Heart left ventricle (tissue), 16 donors: ENCODE measurements around the gene OAS2. TPM values are rescaled to one million over a fixed set of nuclear protein-coding genes. Genes with fewer than 3 reads are reported as not detected.

ENCODE experiments used
- ATAC-seq, 4 donors: fragments of 200-7000 bp; cut with Tn5 transposase; one replicate each; pipeline ENCODE4 v1.9.1; 2020 to 2022; ENCODE audit warnings: moderate library complexity in 4 of 4, mild to moderate bottlenecking in 3 of 4, moderate number of reproducible peaks in 1 of 4
- DNase-seq, 5 donors: peaks; one replicate each; pipeline ENCODE4 v3.0.0-alpha.2; 2020
- H3K27ac ChIP-seq, 12 donors: fragments of 200-600 bp; sonication (generic) in 4 of 12; one replicate each; pipeline versions ENCODE4 v1.5.0 to v1.8.0; 2016 to 2022; ENCODE audit warnings: mild to moderate bottlenecking in 2 of 12
- H3K27me3 ChIP-seq, 9 donors: fragments of 200-600 bp; sonication (generic) in 2 of 9; one replicate each; pipeline versions ENCODE4 v1.5.1 to v1.8.0; 2016 to 2022; ENCODE audit warnings: mild to moderate bottlenecking in 3 of 9
- H3K36me3 ChIP-seq, 9 donors: fragments of 200-600 bp; sonication (generic) in 2 of 9; one replicate each; pipeline versions ENCODE4 v1.5.0 to v1.8.0; 2018 to 2022; ENCODE audit warnings: mild to moderate bottlenecking in 2 of 9
- H3K4me1 ChIP-seq, 12 donors: fragments of 200-600 bp; sonication (generic) in 4 of 12; one replicate each; pipeline versions ENCODE4 v1.5.0 to v1.8.0; 2016 to 2022; ENCODE audit warnings: mild to moderate bottlenecking in 3 of 12
- H3K4me3 ChIP-seq, 12 donors: fragments of 200-600 bp; sonication (generic) in 4 of 12; one replicate each; pipeline versions ENCODE4 v1.5.0 to v1.8.0; 2017 to 2022; ENCODE audit warnings: mild to moderate bottlenecking in 9 of 12, moderate library complexity in 4 of 12
- H3K9me3 ChIP-seq, 12 donors: fragments of 200-600 bp; sonication (generic) in 4 of 12; one replicate each; pipeline versions ENCODE4 v1.5.0 to v1.8.0; 2016 to 2022; ENCODE audit warnings: mild to moderate bottlenecking in 1 of 12
- POLR2A ChIP-seq, 2 donors: fragments of 450-650 bp; IDR thresholded peaks; one replicate each; pipeline ENCODE4 v1.6.1; 2017; ENCODE audit warnings: antibody characterized with exemption in 2 of 2, mild to moderate bottlenecking in 2 of 2, moderate library complexity in 2 of 2
- WGBS, 4 donors: extraction: QIAGEN DNeasy Blood & Tissue Kit in 2 of 4; methylation state at CpG; one replicate each; pipeline versions ENCODE4 v1.1.5 to v1.1.7; 2013 to 2018; 5-methylcytosine and 5-hydroxymethylcytosine counted together
- intact Hi-C, 10 donors: fragments of 100-400 bp; cut with DNase I; formaldehyde crosslinking; loops; one replicate each; pipeline versions ENCODE4 v1.11.1 to v1.14.2; 2022
- polyA plus RNA-seq, 2 donors: library from polyadenylated mRNA; stranded (reverse); fragments of 200-250 nt; gene quantifications; one replicate each; pipeline ENCODE4 v1.2.3, GENCODE V29; 2013
- total RNA-seq, 9 donors: library from RNA; depleted of rRNA in 2 of 9; stranded (reverse); fragments of >200 nt in 2 of 9; fragmentation: NEBNext Ultra II Directional in 3 of 9; extraction: Animal tissue kit (Norgen Biotek cat#: 25700) in 3 of 9; gene quantifications; one replicate each; pipeline versions ENCODE4 v1.1.0 to v1.2.4, GENCODE V29; 2016 to 2023
- TF ChIP-seq, protein P1 (sequence below), 12 donors: fragments of 200-600 bp; sonication (generic) in 4 of 12; IDR thresholded peaks; one replicate each; pipeline versions ENCODE4 v1.5.0 to v1.8.0; 2018 to 2022; ENCODE audit warnings: antibody characterized with exemption in 12 of 12, mild to moderate bottlenecking in 5 of 12
- donor health status: ischemic (EF 13 %, LVEDD 7.1; RV severe dilation, severe dysfunction).
- donor health status: healthy with polysubstance abuse.
- donor health status: DM: no; HTN: yes; CAD: no.
- donor health status: DM: no; HTN: no; CAD: no.
- donor health status: ischemic (EF 25% LVEDD 6.9; RV normal size, moderate dysfunction).
- donor health status: ischemic (EF 25% LVEDD 5.7; RV mildly dilated, moderate dysfunction).
- donor health status: healthy.
- donor health status: DM: yes; HTN: yes; CAD: no.
- donor health status: ischemic (EF 35%, LVEDD 5.7; RV mildly dilated, moderate dysfunction).
- donor health status: nonischemic (EF 11% LVEDD 7.7; RV severe dilation, severe dysfunction).
- donor health status: DM: yes; HTN: yes; CAD: no.
- donor health status: PGD.
- donor health status: ischemic (EF 29% LVEDD 5.4; RV normal size, mild dysfunction).
- donor health status: nonischemic (EF 23%, LVEDD 6.1; RV moderate dilation, normal function).

The OAS2 gene
- total and polyA plus RNA-seq, 11 donors, result 3.8 to 46.1 (median 7.3) TPM

DNA sequence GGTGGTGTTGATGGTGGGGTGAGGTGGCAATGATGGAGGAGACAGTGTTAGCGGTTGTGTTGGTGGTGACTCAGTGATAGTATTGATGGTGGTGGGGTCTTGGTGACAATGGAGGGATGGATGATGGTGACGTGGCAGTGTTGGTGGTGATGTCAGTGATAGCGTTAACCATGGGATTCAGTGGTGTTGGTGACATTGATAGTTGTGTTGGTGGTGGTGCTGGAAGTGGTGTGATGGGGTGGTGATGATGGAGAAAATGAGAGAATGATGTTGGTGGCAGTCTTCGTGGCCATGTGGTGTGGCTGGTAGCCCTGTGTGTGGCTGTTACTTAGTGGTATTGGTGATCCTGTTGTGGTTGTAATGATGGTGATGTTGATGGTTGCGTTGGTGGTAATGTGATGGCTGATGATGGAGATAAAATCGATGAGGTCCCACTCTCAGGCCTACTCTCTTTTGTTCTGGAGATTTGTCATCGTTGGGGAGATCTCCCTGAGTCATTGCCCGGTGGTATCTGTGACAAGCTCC lies 80.8 kb downstream of the OAS2 start:
- intact Hi-C loops, result no loop called here
- DNase-seq, result no peak

DNA sequence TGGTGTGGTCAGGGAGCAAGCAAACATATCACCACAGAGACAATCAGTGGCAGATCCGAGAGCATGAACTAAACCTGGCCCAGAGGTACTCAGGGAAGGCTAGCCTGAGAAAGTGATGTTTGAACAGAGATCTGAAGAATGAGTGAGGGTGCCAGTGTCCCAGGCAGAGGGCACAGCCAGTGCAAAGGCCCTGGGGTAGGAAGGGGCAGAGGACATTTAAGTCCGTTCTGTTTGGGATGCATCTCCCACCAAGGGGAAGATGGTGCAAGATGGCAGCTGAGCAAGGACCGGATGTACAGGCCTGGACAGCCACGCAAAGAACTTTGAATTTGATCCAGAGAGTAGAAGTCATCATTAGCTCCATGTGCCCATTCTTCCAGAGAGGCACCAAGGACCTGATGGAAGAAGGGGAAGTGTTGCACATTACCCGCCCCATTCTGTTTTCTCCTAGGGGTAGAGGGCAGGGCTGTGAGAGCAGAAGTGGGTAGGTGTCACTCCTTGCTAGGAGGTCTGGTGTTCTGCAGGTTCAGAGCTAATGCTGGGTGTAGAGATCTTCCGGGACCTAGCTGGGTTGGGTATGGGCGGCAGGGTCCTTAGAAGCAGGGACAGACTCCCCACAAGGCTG lies 82.1 kb downstream of the OAS2 start:
- Histone ChIP-seq H3K4me1 (peaks cover 0 to 16% (median 6%) of the 10 kb centered on the region in 12 donors), H3K9me3 (no peaks in the 10 kb centered on the region), H3K27me3 (peaks cover 12 to 52% (median 34%) of the 10 kb centered on the region in 9 donors), H3K27ac (no peak overlapping the region), H3K36me3 (no peaks in the 10 kb centered on the region), H3K4me3 (no peak overlapping the region)
- intact Hi-C loops, result no loop called here
- TF ChIP-seq, protein P1, sequence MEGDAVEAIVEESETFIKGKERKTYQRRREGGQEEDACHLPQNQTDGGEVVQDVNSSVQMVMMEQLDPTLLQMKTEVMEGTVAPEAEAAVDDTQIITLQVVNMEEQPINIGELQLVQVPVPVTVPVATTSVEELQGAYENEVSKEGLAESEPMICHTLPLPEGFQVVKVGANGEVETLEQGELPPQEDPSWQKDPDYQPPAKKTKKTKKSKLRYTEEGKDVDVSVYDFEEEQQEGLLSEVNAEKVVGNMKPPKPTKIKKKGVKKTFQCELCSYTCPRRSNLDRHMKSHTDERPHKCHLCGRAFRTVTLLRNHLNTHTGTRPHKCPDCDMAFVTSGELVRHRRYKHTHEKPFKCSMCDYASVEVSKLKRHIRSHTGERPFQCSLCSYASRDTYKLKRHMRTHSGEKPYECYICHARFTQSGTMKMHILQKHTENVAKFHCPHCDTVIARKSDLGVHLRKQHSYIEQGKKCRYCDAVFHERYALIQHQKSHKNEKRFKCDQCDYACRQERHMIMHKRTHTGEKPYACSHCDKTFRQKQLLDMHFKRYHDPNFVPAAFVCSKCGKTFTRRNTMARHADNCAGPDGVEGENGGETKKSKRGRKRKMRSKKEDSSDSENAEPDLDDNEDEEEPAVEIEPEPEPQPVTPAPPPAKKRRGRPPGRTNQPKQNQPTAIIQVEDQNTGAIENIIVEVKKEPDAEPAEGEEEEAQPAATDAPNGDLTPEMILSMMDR (IDR thresholded peaks at IDR 0.05), result no peak
- TF ChIP-seq POLR2A (IDR thresholded peaks at IDR 0.05), result no peak
- 75 to 86% (median 85%) methylated on average over 7 of the region's 7 CpGs for WGBS, 4 donors
- no peak for DNase-seq
- no peak for ATAC-seq

More for the DNA sequence above, 80.8 kb downstream of the OAS2 start:
- peaks cover 0 to 16% (median 6%) of the 10 kb centered on the region in 12 donors for H3K4me1 ChIP-seq
- no peaks in the 10 kb centered on the region for H3K36me3 ChIP-seq
- WGBS, 4 donors, result 88 to 94% (median 91%) methylated on average over 8 of the region's 8 CpGs
- H3K27ac ChIP-seq, result no peak overlapping the region
- no peaks in the 10 kb centered on the region for H3K9me3 ChIP-seq
- no peak overlapping the region for H3K4me3 ChIP-seq
- H3K27me3 ChIP-seq, result peaks cover 12 to 50% (median 29%) of the 10 kb centered on the region in 9 donors
- no peak for ATAC-seq
- TF ChIP-seq, protein P1 (IDR thresholded peaks at IDR 0.05), result no peak
- TF ChIP-seq POLR2A (IDR thresholded peaks at IDR 0.05), result no peak

DNA sequence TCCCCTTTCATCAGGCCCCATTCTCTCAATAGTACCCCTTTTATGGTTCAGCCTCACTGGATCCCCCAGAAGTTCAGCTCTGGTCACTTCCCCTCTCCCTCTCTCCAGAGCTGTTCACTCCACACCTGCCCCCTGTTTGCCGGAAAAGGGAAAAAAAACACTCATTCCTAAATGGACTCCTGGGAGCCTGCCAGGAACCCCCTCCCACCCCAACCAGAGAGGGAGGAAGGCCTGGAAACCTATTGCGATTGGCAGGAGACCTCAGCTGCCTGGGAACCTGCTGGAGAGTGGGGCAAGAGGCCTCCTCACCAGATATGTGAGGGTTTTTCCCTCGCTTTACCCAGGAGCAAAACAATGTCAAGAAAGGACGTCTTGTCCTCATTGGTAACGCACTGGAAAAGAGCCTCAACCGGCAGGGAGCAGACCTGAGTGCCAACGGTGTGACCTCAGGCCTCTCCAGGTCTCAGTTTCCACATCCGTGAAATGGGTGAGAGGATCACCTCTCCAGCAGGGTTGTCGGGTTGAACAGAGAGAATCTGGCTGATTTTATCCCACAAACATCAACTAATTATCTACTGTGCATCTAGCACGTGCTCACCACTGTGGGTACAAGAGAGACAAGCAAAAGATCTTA lies 82.9 kb downstream of the OAS2 start:
- Histone ChIP-seq H3K9me3 (no peaks in the 10 kb centered on the region), H3K27ac (no peak overlapping the region), H3K4me1 (peaks cover 0 to 16% (median 6%) of the 10 kb centered on the region in 12 donors), H3K4me3 (no peak overlapping the region), H3K36me3 (no peaks in the 10 kb centered on the region), H3K27me3 (peaks cover 11 to 45% (median 29%) of the 10 kb centered on the region in 9 donors)
- ATAC-seq, result no peak
- TF ChIP-seq, protein P1 (IDR thresholded peaks at IDR 0.05), result no peak
- no peak for TF ChIP-seq POLR2A (IDR thresholded peaks at IDR 0.05)
- 60 to 72% (median 65%) methylated on average over 9 to 10 of the region's 10 CpGs for WGBS, 4 donors
- no peak for DNase-seq
- intact Hi-C loops, result no loop called here

Other genes starting within 250 kb of the OAS2 start
- gene RPH3A, start 186.8 kb upstream of the OAS2 start, total RNA-seq, result under 1 TPM in 2 of 9 donors, not detected in 7; 0.11 to 0.12 TPM
- gene RPH3A, start 186.8 kb upstream of the OAS2 start, polyA plus RNA-seq, result not detected
- gene OAS1, start 71.6 kb upstream of the OAS2 start, total RNA-seq, result 10 to 100 TPM in 4 of 9 donors, 1 to 10 TPM in 5; 4.1 to 34.8 (median 8.0) TPM
- gene OAS1, start 71.6 kb upstream of the OAS2 start, polyA plus RNA-seq, result 1 to 10 TPM; 4.1 to 5.8 TPM
- 10 to 100 TPM in 4 of 9 donors, 1 to 10 TPM in 5; 5.7 to 45.1 (median 10.0) TPM for gene OAS3, start 40.0 kb upstream of the OAS2 start, total RNA-seq
- gene OAS3, start 40.0 kb upstream of the OAS2 start, polyA plus RNA-seq, result 1 to 10 TPM; 4.1 to 4.6 TPM
- 1 to 10 TPM; 1.2 to 3.2 (median 2.4) TPM for gene DTX1, start 78.2 kb downstream of the OAS2 start, total RNA-seq
- 1 to 10 TPM in 1 of 2 donors, under 1 TPM in 1; 0.50 to 1.2 TPM for gene DTX1, start 78.2 kb downstream of the OAS2 start, polyA plus RNA-seq
- not detected for gene RASAL1, start 157.2 kb downstream of the OAS2 start, total RNA-seq
- gene RASAL1, start 157.2 kb downstream of the OAS2 start, polyA plus RNA-seq, result not detected
- not detected for gene CFAP73, start 171.2 kb downstream of the OAS2 start, total RNA-seq
- gene CFAP73, start 171.2 kb downstream of the OAS2 start, polyA plus RNA-seq, result under 1 TPM; 0.04 to 0.11 TPM
- gene DDX54, start 207.0 kb downstream of the OAS2 start, total RNA-seq, result 10 to 100 TPM; 28.2 to 60.2 (median 38.2) TPM
- gene DDX54, start 207.0 kb downstream of the OAS2 start, polyA plus RNA-seq, result 10 to 100 TPM; 23.4 to 53.2 TPM
- gene RITA1, start 207.2 kb downstream of the OAS2 start, total RNA-seq, result 10 to 100 TPM; 13.3 to 30.7 (median 16.0) TPM
- 10 to 100 TPM; 10.4 to 12.9 TPM for gene RITA1, start 207.2 kb downstream of the OAS2 start, polyA plus RNA-seq
- 100 to 1,000 TPM in 4 of 9 donors, 10 to 100 TPM in 5; 52.1 to 136 (median 92.0) TPM for gene TPCN1, start 242.9 kb downstream of the OAS2 start, total RNA-seq
- 10 to 100 TPM; 22.6 to 75.1 TPM for gene TPCN1, start 242.9 kb downstream of the OAS2 start, polyA plus RNA-seq